ENCODE data around the gene CIPC.

GRCh38 chr14:77052281-77053044 lies 45.6 kb upstream of the CIPC start:
- TF ChIP-seq CTCF (conservative IDR thresholded peaks at IDR 0.05; ENCODE audit: low read length), result no peak
- no peak for TF ChIP-seq EZH2phosphoT487 (IDR thresholded peaks at IDR 0.05; ENCODE audit: borderline replicate concordance, low read depth, low read length)
